ENCODE results near the gene ORC6. TPM values are rescaled to one million over a fixed set of nuclear protein-coding genes. Genes with fewer than 3 reads are reported as not detected.

Gene ORC6
- total and polyA plus RNA-seq, 2 experiments from 2014 or later = 32.6 to 35.5 TPM

- Histone ChIP-seq H3K36me3 (peaks cover 10% of the 10 kb centered on the region), H3K9me3 (ENCODE audit: low read depth) (no peaks in the 10 kb centered on the region)
- no peak for TF ChIP-seq CTCF (IDR thresholded peaks at IDR 0.05; ENCODE audit: low read depth, low read length)
These were observed 4.1 kb downstream of the ORC6 start for GRCh38 chr16:46693598-46693997.

GRCh38 chr16:46695937-46696336 is 6.5 kb downstream of the ORC6 start:
- no peak overlapping the region for H3K4me3 ChIP-seq
- no peak for TF ChIP-seq CTCF (IDR thresholded peaks at IDR 0.05; ENCODE audit: low read depth, low read length)
- peaks cover 15% of the 10 kb centered on the region for H3K36me3 ChIP-seq
- no peaks in the 10 kb centered on the region for H3K27me3 ChIP-seq
- no peaks in the 10 kb centered on the region for H3K9me3 ChIP-seq (ENCODE audit: low read depth)
- H3K27ac ChIP-seq = peak overlapping the region; percentile 86
- peaks cover 38% of the 10 kb centered on the region for H3K4me1 ChIP-seq (ENCODE audit: low read depth)
- no peak for DNase-seq (ENCODE audit: low read depth in 1 of 2, low spot score in 1 of 2)

More at GRCh38 chr16:46693598-46693997, 4.1 kb downstream of the ORC6 start:
- Histone ChIP-seq H3K27me3 (no peaks in the 10 kb centered on the region), H3K27ac (no peak overlapping the region), H3K4me1 (ENCODE audit: low read depth) (peaks cover 44% of the 10 kb centered on the region), H3K4me3 (no peak overlapping the region)
- DNase-seq (ENCODE audit: low read depth in 1 of 2, low spot score in 1 of 2) = no peak

- H3K4me3 ChIP-seq = no peak overlapping the region
- peaks cover 22% of the 10 kb centered on the region for H3K36me3 ChIP-seq
- no peaks in the 10 kb centered on the region for H3K27me3 ChIP-seq
- DNase-seq (ENCODE audit: low read depth in 1 of 2, low spot score in 1 of 2) = peak in 1 of 2 donors; percentile 73
- peaks cover 33% of the 10 kb centered on the region for H3K4me1 ChIP-seq (ENCODE audit: low read depth)
- peak overlapping the region; percentile 86 for H3K27ac ChIP-seq
- TF ChIP-seq CTCF (IDR thresholded peaks at IDR 0.05; ENCODE audit: low read depth, low read length) = no peak
- no peaks in the 10 kb centered on the region for H3K9me3 ChIP-seq (ENCODE audit: low read depth)
These were observed 7.5 kb downstream of the ORC6 start for GRCh38 chr16:46696957-46697356.

GRCh38 chr16:46700048-46700447 is 10.6 kb downstream of the ORC6 start:
- Histone ChIP-seq H3K27ac (peak overlapping the region; percentile 86), H3K9me3 (ENCODE audit: low read depth) (no peaks in the 10 kb centered on the region), H3K4me3 (no peak overlapping the region), H3K27me3 (no peaks in the 10 kb centered on the region), H3K4me1 (ENCODE audit: low read depth) (peaks cover 25% of the 10 kb centered on the region), H3K36me3 (peaks cover 38% of the 10 kb centered on the region)
- DNase-seq (ENCODE audit: low read depth in 1 of 2, low spot score in 1 of 2) = no peak
- TF ChIP-seq CTCF (IDR thresholded peaks at IDR 0.05; ENCODE audit: low read depth, low read length) = no peak

GRCh38 chr16:46701615-46702014 is 12.2 kb downstream of the ORC6 start:
- Histone ChIP-seq H3K36me3 (peaks cover 52% of the 10 kb centered on the region), H3K27me3 (no peaks in the 10 kb centered on the region), H3K4me1 (ENCODE audit: low read depth) (peaks cover 10% of the 10 kb centered on the region), H3K9me3 (ENCODE audit: low read depth) (no peaks in the 10 kb centered on the region), H3K27ac (peak overlapping the region; percentile 24), H3K4me3 (no peak overlapping the region)
- DNase-seq (ENCODE audit: low read depth in 1 of 2, low spot score in 1 of 2) = no peak
- no peak for TF ChIP-seq CTCF (IDR thresholded peaks at IDR 0.05; ENCODE audit: low read depth, low read length)

GRCh38 chr16:46702030-46702429 is 12.6 kb downstream of the ORC6 start:
- Histone ChIP-seq H3K9me3 (ENCODE audit: low read depth) (no peaks in the 10 kb centered on the region), H3K27ac (peak overlapping the region; percentile 24), H3K36me3 (peaks cover 56% of the 10 kb centered on the region), H3K4me3 (no peak overlapping the region), H3K27me3 (no peaks in the 10 kb centered on the region), H3K4me1 (ENCODE audit: low read depth) (peaks cover 8% of the 10 kb centered on the region)
- TF ChIP-seq CTCF (IDR thresholded peaks at IDR 0.05; ENCODE audit: low read depth, low read length) = no peak
- no peak for DNase-seq (ENCODE audit: low read depth in 1 of 2, low spot score in 1 of 2)

All from cardiac muscle cell (in vitro differentiated cells and primary cell).